Measurements from ENCODE around the gene MED12L.

GRCh38 chr3:151216641-151217607 is 131.5 kb downstream of the MED12L start:
- no peak for TF ChIP-seq POLR2A (IDR thresholded peaks at IDR 0.05)
- TF ChIP-seq, protein P1, sequence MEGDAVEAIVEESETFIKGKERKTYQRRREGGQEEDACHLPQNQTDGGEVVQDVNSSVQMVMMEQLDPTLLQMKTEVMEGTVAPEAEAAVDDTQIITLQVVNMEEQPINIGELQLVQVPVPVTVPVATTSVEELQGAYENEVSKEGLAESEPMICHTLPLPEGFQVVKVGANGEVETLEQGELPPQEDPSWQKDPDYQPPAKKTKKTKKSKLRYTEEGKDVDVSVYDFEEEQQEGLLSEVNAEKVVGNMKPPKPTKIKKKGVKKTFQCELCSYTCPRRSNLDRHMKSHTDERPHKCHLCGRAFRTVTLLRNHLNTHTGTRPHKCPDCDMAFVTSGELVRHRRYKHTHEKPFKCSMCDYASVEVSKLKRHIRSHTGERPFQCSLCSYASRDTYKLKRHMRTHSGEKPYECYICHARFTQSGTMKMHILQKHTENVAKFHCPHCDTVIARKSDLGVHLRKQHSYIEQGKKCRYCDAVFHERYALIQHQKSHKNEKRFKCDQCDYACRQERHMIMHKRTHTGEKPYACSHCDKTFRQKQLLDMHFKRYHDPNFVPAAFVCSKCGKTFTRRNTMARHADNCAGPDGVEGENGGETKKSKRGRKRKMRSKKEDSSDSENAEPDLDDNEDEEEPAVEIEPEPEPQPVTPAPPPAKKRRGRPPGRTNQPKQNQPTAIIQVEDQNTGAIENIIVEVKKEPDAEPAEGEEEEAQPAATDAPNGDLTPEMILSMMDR (IDR thresholded peaks at IDR 0.05): no peak
